ENCODE data around the gene PEX26. TPM values are rescaled to one million over a fixed set of nuclear protein-coding genes. Genes with fewer than 3 reads are reported as not detected.

Gene PEX26
- total RNA-seq, 1 experiment from 2014 or later, result 46.1 TPM

DNA sequence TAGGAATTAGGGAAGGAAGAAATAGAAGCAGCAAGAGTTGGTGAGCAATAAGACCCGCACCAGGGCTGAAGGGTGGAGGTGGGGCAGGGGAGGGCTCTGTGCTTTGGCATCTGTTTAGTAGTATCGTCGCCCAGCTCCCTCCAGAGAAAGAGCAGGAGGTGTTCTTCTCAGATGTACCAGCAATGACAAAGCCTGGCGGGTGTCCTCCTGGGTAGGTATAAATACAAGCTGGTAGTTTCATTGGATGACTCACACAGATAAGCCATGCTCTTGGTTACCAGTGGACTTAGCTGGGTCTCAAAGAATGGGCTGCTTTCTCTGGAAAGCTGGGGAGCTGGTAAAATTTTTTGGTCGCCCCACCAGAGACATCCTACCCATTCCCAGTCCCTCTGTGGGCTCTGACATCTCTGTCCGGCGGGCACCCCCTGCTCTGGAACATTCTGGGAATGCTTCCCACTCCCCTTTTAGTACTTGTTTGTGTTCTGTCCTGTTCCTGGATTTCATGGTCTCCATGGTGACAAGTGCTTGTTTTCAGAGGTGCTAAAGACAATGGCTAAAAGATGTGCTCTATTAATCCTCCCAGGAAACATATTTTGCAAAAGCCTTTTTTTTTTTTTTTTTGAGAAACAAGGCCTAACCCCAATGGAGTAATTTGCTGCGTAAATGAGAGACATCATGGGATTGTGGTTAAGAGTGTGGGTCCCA, 17.5 kb downstream of the PEX26 start:
- BruUV-seq (replicated peaks), result no TSS peak
- intact Hi-C loops (cut with micrococcal nuclease; ENCODE audit: unreplicated experiment), result no loop called here
- peaks cover 16% of the 10 kb centered on the region for H3K4me1 Mint-ChIP-seq (ENCODE audit: low read depth, unreplicated experiment)
- CTCF ChIA-PET, result interaction anchor here (0.6 kb wide), 2 partner anchors 25 to 55 kb away, joined by 3 to 6 read pairs; partner anchors contain the start of gene USP18
- H3K36me3 Mint-ChIP-seq (ENCODE audit: insufficient read depth, unreplicated experiment), result peaks cover 17% of the 10 kb centered on the region
- no peak overlapping the region for H3K4me3 Mint-ChIP-seq (ENCODE audit: low read depth, unreplicated experiment)
- H3K9me3 Mint-ChIP-seq (ENCODE audit: low read depth, unreplicated experiment), result no peaks in the 10 kb centered on the region
- H3K27ac Mint-ChIP-seq (ENCODE audit: unreplicated experiment), result no peak overlapping the region
- TF ChIP-seq CTCF (IDR thresholded peaks at IDR 0.05; ENCODE audit: unreplicated experiment), result no peak
- H3K27me3 Mint-ChIP-seq (ENCODE audit: unreplicated experiment), result no peaks in the 10 kb centered on the region
- no peak for DNase-seq

DNA sequence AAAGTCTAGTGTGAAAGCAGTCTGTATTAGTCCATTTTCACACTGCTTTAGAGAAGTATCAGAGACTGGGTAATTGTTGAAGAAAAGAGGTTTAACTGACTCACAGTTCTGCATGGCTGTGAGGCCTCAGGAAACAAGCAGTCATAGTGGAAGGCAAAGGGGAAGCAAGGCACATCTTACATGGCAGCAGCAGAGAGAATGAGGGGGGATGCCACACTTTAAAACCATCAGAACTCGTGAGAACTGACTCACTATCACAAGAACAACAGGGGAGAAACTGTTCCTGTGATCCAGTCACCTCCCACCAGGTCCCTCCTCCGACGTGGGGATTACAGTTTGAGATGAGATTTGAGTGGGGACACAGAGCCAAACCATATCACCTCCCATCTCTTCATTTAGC, 19.0 kb downstream of the PEX26 start:
- H3K36me3 Mint-ChIP-seq (ENCODE audit: insufficient read depth, unreplicated experiment), result peaks cover 15% of the 10 kb centered on the region
- intact Hi-C loops (cut with micrococcal nuclease; ENCODE audit: unreplicated experiment), result no loop called here
- no peaks in the 10 kb centered on the region for H3K27me3 Mint-ChIP-seq (ENCODE audit: unreplicated experiment)
- no peak overlapping the region for H3K27ac Mint-ChIP-seq (ENCODE audit: unreplicated experiment)
- H3K4me1 Mint-ChIP-seq (ENCODE audit: low read depth, unreplicated experiment), result peaks cover 14% of the 10 kb centered on the region
- CTCF ChIA-PET, result no interaction called here
- TF ChIP-seq CTCF (IDR thresholded peaks at IDR 0.05; ENCODE audit: unreplicated experiment), result no peak
- H3K9me3 Mint-ChIP-seq (ENCODE audit: low read depth, unreplicated experiment), result no peaks in the 10 kb centered on the region
- no peak overlapping the region for H3K4me3 Mint-ChIP-seq (ENCODE audit: low read depth, unreplicated experiment)
- BruUV-seq (replicated peaks), result no TSS peak
- no peak for DNase-seq

DNA sequence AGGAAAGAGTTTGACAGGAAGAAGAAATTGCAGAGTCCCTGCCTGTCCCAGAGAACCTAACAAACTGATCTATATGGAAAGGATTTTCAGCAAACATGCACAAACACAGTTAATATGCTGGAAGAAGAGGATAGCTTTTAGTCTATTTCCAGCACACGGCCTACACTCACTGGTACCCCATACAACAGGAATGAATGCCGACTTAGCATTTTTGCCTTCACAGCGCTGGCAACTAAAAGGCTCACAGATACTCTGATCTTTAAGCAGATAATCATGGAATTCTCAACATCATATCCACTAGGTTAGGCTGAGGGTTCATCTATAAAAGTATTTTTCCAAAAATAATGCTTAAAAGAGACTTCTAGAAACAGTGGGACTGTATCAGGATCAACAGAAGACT, 23.0 kb downstream of the PEX26 start:
- H3K36me3 Mint-ChIP-seq (ENCODE audit: insufficient read depth, unreplicated experiment), result peaks cover 10% of the 10 kb centered on the region
- TF ChIP-seq CTCF (IDR thresholded peaks at IDR 0.05; ENCODE audit: unreplicated experiment), result no peak
- no TSS peak for BruUV-seq (replicated peaks)
- peaks cover under 1% of the 10 kb centered on the region for H3K9me3 Mint-ChIP-seq (ENCODE audit: low read depth, unreplicated experiment)
- H3K4me1 Mint-ChIP-seq (ENCODE audit: low read depth, unreplicated experiment), result no peaks in the 10 kb centered on the region
- no peak for DNase-seq
- no peaks in the 10 kb centered on the region for H3K27me3 Mint-ChIP-seq (ENCODE audit: unreplicated experiment)
- CTCF ChIA-PET, result interaction anchor here (0.5 kb wide), 1 partner anchor 407 kb away, joined by 6 read pairs; no protein-coding TSS in a partner anchor
- no peak overlapping the region for H3K27ac Mint-ChIP-seq (ENCODE audit: unreplicated experiment)
- H3K4me3 Mint-ChIP-seq (ENCODE audit: low read depth, unreplicated experiment), result no peak overlapping the region
- intact Hi-C loops (cut with micrococcal nuclease; ENCODE audit: unreplicated experiment), result no loop called here

DNA sequence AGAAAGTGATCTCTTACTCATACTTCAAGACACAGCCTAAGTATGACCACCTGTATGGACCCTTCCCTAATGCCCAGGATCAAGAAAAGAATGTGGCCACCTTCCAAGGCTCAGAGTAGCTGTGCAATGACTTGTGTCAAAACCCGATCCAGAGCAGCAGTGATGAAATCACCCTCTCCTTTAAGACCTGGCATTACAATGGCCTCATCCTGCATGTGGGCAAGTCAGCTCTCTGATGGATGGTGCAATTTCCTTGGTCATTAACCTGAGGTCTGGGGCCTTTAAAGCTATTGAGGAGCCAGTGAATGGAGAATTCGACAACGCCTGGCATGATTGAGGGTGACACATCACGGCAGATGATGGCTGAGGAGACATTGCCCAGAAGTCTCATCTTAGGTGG, 23.7 kb downstream of the PEX26 start:
- no peak for TF ChIP-seq CTCF (IDR thresholded peaks at IDR 0.05; ENCODE audit: unreplicated experiment)
- Mint-ChIP-seq H3K27me3 (ENCODE audit: unreplicated experiment) (no peaks in the 10 kb centered on the region), H3K4me1 (ENCODE audit: low read depth, unreplicated experiment) (no peaks in the 10 kb centered on the region), H3K9me3 (ENCODE audit: low read depth, unreplicated experiment) (peaks cover 3% of the 10 kb centered on the region), H3K4me3 (ENCODE audit: low read depth, unreplicated experiment) (no peak overlapping the region), H3K36me3 (ENCODE audit: insufficient read depth, unreplicated experiment) (peaks cover 6% of the 10 kb centered on the region), H3K27ac (ENCODE audit: unreplicated experiment) (no peak overlapping the region)
- intact Hi-C loops (cut with micrococcal nuclease; ENCODE audit: unreplicated experiment), result no loop called here
- CTCF ChIA-PET, result interaction anchor here (0.5 kb wide), 1 partner anchor 408 kb away, joined by 6 read pairs; no protein-coding TSS in a partner anchor
- no peak for DNase-seq
- no TSS peak for BruUV-seq (replicated peaks)

Data from Calu3 (cell line).